ENCODE results near the gene MYL11.

GRCh38 chr16:30335598-30336474 is 38.8 kb upstream of the MYL11 start:
- no peak for TF ChIP-seq CTCF (IDR thresholded peaks at IDR 0.05; ENCODE audit: insufficient read depth, low read depth, low read length)
- no peak for TF ChIP-seq EZH2 (IDR thresholded peaks at IDR 0.05; ENCODE audit: insufficient read depth, low read length)
